Neural cell (in vitro differentiated cells): ENCODE measurements around the gene AKAP6. TPM values are rescaled to one million over a fixed set of nuclear protein-coding genes. Genes with fewer than 3 reads are reported as not detected.

Experiments used
- H2AFZ ChIP-seq: fragments of 200-600, 300-800 bp; sonication (generic), shearing (Covaris generic); 2 replicates; pipeline ENCODE4 v1.6.0; 2014; ENCODE audit warnings: low read depth, mild to moderate bottlenecking, antibody characterized with exemption, low read length, moderate library complexity
- H3F3A ChIP-seq: fragments of 200-600 bp; shearing (Covaris generic); 2 replicates; pipeline ENCODE4 v1.6.1; 2016; ENCODE audit warnings: mild to moderate bottlenecking, moderate library complexity, mixed read lengths, antibody characterized with exemption, low read length; ENCODE audit not compliant: insufficient read depth, poor library complexity, severe bottlenecking
- H3K27ac ChIP-seq: fragments of 200-600, 300-800 bp; sonication (generic), shearing (Covaris generic); 2 replicates; pipeline ENCODE4 v1.5.1; 2014; ENCODE audit warnings: mild to moderate bottlenecking, low read length, moderate library complexity
- H3K27me3 ChIP-seq: fragments of 300-800, 200-600 bp; sonication (generic), shearing (Covaris generic); 2 replicates; pipeline ENCODE4 v1.6.0; 2014; ENCODE audit warnings: mild to moderate bottlenecking, low read depth, low read length, moderate library complexity; ENCODE audit not compliant: insufficient read depth
- H3K36me3 ChIP-seq: fragments of 300-800, 200-600 bp; sonication (generic), shearing (Covaris generic); 2 replicates; pipeline ENCODE4 v1.5.1; 2014; ENCODE audit warnings: mild to moderate bottlenecking, antibody characterized with exemption, low read length, moderate library complexity; ENCODE audit not compliant: insufficient read depth
- H3K4me2 ChIP-seq: fragments of 300-800, 200-600 bp; sonication (generic), shearing (Covaris generic); 2 replicates; pipeline ENCODE4 v1.6.0; 2014; ENCODE audit warnings: mild to moderate bottlenecking, low read length
- H3K4me3 ChIP-seq: fragments of 300-800, 200-600 bp; sonication (generic), shearing (Covaris generic); 2 replicates; pipeline ENCODE4 v1.5.1; 2014; ENCODE audit warnings: mild to moderate bottlenecking, low read length, moderate library complexity
- H3K79me2 ChIP-seq: fragments of 200-600 bp; shearing (Covaris generic); replicated peaks from 2 replicates; pipeline ENCODE4 v1.6.0; 2014; ENCODE audit warnings: mild to moderate bottlenecking, low read length, moderate library complexity; ENCODE audit not compliant: insufficient read depth
- H3K9ac ChIP-seq: fragments of 300-800, 200-600 bp; sonication (generic), shearing (Covaris generic); 2 replicates; pipeline ENCODE4 v1.6.1; 2016; ENCODE audit warnings: mild to moderate bottlenecking, low read length, mixed read lengths
- H3K9me2 ChIP-seq: fragments of 200-600 bp; shearing (Covaris generic); 2 replicates; pipeline ENCODE4 v1.6.1; 2016; ENCODE audit warnings: mild to moderate bottlenecking, low read length, mixed read lengths; ENCODE audit not compliant: insufficient read depth
- H3K9me3 ChIP-seq: fragments of 200-600, 300-800 bp; sonication (generic), shearing (Covaris generic); 2 replicates; pipeline ENCODE4 v1.6.1; 2016; ENCODE audit warnings: mild to moderate bottlenecking, mixed run types, low read length, moderate library complexity, mixed read lengths
- H4K20me1 ChIP-seq: fragments of 200-600 bp; shearing (Covaris generic); 2 replicates; pipeline ENCODE4 v1.6.1; 2016; ENCODE audit warnings: mild to moderate bottlenecking, mixed run types; ENCODE audit not compliant: insufficient read depth
- CTCF ChIP-seq: fragments of 450-650 bp; IDR thresholded peaks from 2 replicates; pipeline ENCODE4 v1.5.1; 2014; ENCODE audit warnings: antibody characterized with exemption, mild to moderate bottlenecking, moderate library complexity; ENCODE audit not compliant: poor library complexity, severe bottlenecking
- EP300 ChIP-seq: fragments of 450-650 bp; conservative IDR thresholded peaks from 2 replicates; pipeline ENCODE4 v1.6.1; 2014; ENCODE audit warnings: antibody characterized with exemption, mild to moderate bottlenecking, moderate library complexity; ENCODE audit not compliant: poor library complexity, severe bottlenecking
- EZH2 ChIP-seq: fragments of 200-600, 300-800 bp; shearing (Covaris generic), sonication (generic); IDR thresholded peaks from 2 replicates; pipeline ENCODE4 v1.6.1; 2014; ENCODE audit warnings: antibody characterized with exemption, low read length, borderline replicate concordance, mild to moderate bottlenecking; ENCODE audit not compliant: insufficient read depth, poor library complexity, severe bottlenecking
- MXI1 ChIP-seq: fragments of 450-650 bp; conservative IDR thresholded peaks from 2 replicates; pipeline ENCODE4 v1.6.1; 2014; ENCODE audit warnings: antibody characterized with exemption, mild to moderate bottlenecking; ENCODE audit not compliant: poor library complexity, severe bottlenecking
- POLR2AphosphoS5 ChIP-seq: IDR thresholded peaks from 2 replicates; pipeline ENCODE4 v1.6.1; 2012
- RAD21 ChIP-seq: fragments of 450-650 bp; conservative IDR thresholded peaks from 2 replicates; pipeline ENCODE4 v1.6.1; 2014; ENCODE audit warnings: antibody characterized with exemption, mild to moderate bottlenecking, moderate library complexity
- SMC3 ChIP-seq: fragments of 450-650 bp; conservative IDR thresholded peaks from 2 replicates; pipeline ENCODE4 v1.6.1; 2014; ENCODE audit warnings: antibody characterized with exemption, mild to moderate bottlenecking, moderate library complexity; ENCODE audit not compliant: poor library complexity
- TAF1 ChIP-seq: IDR thresholded peaks from 2 replicates; pipeline ENCODE4 v1.6.1; 2012; ENCODE audit warnings: low read depth
- polyA plus RNA-seq: library from polyadenylated mRNA; depleted of rRNA; stranded (reverse); fragments of >200 nt; gene quantifications from 2 replicates; pipeline ENCODE4 v1.2.3, GENCODE V29; 2014
- TF ChIP-seq, protein P1 (sequence below): IDR thresholded peaks from 2 replicates; pipeline ENCODE4 v1.6.1; 2012; ENCODE audit warnings: borderline replicate concordance

AKAP6 gene
- polyA plus RNA-seq, 1 donor from 2014 or later: 15.8 TPM

- Histone ChIP-seq H3K9ac (no peak overlapping the region), H3F3A (no peaks in the 10 kb centered on the region), H4K20me1 (no peaks in the 10 kb centered on the region), H3K79me2 (no peaks in the 10 kb centered on the region), H3K27ac (no peak overlapping the region), H3K9me3 (no peaks in the 10 kb centered on the region), H3K4me2 (no peak overlapping the region), H3K9me2 (no peaks in the 10 kb centered on the region), H2AFZ (no peak overlapping the region), H3K36me3 (no peaks in the 10 kb centered on the region), H3K4me3 (no peak overlapping the region), H3K27me3 (no peaks in the 10 kb centered on the region)
- TF ChIP-seq RAD21: no peak
- no peak for TF ChIP-seq EZH2
- TF ChIP-seq CTCF: no peak
- no peak for TF ChIP-seq SMC3
- no peak for TF ChIP-seq MXI1
- TF ChIP-seq, protein P1, sequence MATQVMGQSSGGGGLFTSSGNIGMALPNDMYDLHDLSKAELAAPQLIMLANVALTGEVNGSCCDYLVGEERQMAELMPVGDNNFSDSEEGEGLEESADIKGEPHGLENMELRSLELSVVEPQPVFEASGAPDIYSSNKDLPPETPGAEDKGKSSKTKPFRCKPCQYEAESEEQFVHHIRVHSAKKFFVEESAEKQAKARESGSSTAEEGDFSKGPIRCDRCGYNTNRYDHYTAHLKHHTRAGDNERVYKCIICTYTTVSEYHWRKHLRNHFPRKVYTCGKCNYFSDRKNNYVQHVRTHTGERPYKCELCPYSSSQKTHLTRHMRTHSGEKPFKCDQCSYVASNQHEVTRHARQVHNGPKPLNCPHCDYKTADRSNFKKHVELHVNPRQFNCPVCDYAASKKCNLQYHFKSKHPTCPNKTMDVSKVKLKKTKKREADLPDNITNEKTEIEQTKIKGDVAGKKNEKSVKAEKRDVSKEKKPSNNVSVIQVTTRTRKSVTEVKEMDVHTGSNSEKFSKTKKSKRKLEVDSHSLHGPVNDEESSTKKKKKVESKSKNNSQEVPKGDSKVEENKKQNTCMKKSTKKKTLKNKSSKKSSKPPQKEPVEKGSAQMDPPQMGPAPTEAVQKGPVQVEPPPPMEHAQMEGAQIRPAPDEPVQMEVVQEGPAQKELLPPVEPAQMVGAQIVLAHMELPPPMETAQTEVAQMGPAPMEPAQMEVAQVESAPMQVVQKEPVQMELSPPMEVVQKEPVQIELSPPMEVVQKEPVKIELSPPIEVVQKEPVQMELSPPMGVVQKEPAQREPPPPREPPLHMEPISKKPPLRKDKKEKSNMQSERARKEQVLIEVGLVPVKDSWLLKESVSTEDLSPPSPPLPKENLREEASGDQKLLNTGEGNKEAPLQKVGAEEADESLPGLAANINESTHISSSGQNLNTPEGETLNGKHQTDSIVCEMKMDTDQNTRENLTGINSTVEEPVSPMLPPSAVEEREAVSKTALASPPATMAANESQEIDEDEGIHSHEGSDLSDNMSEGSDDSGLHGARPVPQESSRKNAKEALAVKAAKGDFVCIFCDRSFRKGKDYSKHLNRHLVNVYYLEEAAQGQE: no peak
Observed at GRCh38 chr14:32480337-32480736, 151.2 kb downstream of the AKAP6 start.

DNA sequence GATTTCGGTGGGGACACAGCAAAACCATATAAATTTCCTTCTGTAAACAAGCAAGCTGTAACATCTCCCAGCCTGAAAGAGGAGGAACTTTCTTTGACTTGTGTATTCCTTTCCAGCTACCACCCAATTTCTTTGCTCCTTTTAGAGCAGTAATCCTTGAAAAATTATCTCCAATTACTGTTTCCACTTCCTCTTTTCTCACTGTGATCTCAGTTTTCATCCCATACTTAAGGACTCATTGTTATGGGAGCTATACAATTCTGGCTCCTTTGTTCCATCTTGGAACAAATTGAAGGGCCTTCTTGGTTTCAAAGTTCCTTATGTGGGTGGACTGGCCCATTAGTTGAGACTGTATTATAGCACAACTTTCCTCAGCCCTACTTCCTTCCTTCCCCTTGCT is 152.6 kb downstream of the AKAP6 start:
- Histone ChIP-seq H3F3A (no peaks in the 10 kb centered on the region), H3K4me2 (no peak overlapping the region), H4K20me1 (no peaks in the 10 kb centered on the region), H3K27me3 (no peaks in the 10 kb centered on the region), H3K79me2 (no peaks in the 10 kb centered on the region), H3K36me3 (no peaks in the 10 kb centered on the region), H3K9me2 (no peaks in the 10 kb centered on the region), H3K9ac (no peak overlapping the region), H2AFZ (no peak overlapping the region), H3K27ac (no peak overlapping the region), H3K9me3 (no peaks in the 10 kb centered on the region), H3K4me3 (no peak overlapping the region)
- TF ChIP-seq TAF1: no peak
- TF ChIP-seq POLR2AphosphoS5: no peak
- TF ChIP-seq EP300: no peak
- no peak for TF ChIP-seq SMC3
- no peak for TF ChIP-seq RAD21
- TF ChIP-seq, protein P1: no peak
- TF ChIP-seq MXI1: no peak
- TF ChIP-seq EZH2: no peak
- no peak for TF ChIP-seq CTCF
